NOMO-1 (cell line): Measurements from ENCODE around the gene DCTN5.
A peak's percentile ranks its signal among the peaks of the same experiment; 100 is the strongest.
"Not testable (repeated sequence)": the region's sequence is repeated elsewhere in the genome, so short reads cannot be mapped to it uniquely, and the experiment has no call there.

ENCODE experiments used
- DNase-seq, 2 experiments: peaks; one replicate each; lab custom pipeline; 2025; ENCODE audit not compliant: unreplicated experiment in 2 of 2; lab: John Stamatoyannopoulos, UW

Gene DCTN5

DNA sequence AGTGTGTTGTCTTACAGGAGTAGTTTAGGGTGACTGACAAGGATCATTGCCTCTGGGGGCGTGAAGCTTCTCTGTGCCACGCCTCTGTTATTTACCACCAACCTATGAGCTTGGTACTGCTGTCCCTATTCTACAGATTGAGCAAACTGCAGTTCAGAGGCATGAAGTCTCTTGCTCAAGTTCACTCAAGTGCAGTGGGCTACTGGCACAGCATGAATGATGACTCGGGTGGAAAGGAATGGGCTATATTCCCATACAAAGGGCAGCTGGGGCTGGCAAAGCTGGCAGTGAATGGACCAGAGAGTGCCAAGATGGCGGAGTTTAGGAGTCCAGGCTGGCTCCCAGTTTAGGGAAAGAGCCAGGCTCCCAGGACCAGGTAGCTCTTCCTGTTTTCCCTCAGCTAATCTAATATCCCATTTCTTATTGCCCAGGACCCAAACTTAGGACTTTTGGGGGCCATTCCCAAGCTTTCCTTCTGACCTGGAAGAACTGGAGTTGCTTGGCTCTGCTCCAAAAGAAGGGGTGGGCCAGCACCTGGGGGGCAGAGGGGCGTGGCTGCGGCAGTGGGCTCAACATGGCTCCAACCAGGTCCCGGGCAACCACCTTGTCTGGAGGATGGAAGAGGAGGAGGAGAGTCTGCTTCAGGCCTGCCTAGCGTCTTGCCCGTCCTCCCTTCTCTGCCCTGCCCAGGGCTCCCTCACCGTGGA lies 50.4 kb downstream of the DCTN5 start:
- no peak for DNase-seq

DNA sequence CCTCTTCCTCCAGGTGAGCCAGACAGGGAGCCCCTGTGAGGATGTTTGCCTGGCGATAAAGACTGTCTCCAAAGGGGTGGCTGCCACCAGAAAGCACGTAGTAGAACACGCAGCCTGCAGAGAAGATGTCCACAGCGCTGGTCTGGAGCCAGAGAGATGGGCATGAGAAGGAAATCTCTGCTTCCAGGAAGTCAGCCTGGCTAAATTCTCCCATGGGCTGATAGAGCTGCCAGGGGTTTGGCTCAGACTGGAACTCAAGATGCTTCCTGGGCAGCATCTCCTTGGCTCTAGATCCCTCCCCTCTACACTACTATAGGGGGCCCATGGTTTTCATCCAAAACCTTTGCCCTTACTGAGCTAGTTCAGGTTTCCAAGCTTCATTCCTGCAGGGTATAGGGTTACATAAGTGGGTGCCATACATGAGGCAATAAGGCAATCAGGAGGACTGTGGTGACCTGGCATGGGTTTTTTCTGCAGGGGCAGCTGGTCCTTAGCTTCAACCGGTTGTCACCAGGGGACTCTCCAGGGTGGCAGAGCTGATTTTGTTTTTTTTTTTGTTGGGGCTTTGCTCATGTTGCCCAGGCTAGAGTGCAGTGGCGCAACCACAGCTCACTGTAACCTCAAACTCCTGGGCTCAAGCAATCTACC lies 51.0 kb downstream of the DCTN5 start:
- DNase-seq, result no peak

DNA sequence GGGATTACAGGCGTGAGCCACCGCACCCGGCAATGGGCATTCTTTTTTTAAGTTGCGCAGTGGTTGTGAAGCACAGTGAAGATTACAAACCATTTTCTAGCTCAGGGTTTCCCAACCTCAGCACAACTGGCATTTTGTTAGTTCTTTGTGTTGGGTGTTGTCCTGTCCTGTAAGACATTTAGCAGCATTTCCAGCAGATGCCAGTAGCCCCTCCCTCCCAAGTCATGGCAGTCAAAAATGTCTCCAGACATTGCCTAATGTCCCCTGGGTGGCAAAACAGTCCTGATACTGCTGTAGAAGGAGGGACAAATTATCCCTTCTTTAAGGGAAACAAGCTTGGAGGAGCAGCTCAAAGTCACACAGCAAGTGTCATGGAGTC lies 53.0 kb downstream of the DCTN5 start:
- no peak for DNase-seq

GRCh38 chr16:23694644-23695373 lies 53.5 kb downstream of the DCTN5 start:
- DNase-seq, result no peak

DNA sequence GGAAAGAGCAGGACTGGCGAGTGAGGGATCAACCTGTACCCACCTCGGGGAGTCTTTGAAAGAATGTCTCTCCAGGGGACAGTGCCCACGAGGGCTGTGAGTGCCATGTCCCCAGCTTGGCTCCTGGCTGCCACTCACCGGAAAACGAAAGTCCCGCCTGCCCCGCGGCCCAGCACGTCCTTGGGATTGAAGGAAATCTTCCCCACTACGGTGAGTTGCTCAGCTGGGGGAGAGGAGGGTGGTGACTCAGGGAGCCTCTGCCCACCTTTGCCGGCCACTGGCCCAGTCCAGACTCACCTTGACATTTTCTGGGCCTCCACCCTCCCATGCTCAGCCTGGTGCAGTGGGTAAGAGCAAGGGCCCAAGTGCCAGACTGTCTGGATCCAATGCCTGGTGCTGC lies 54.5 kb downstream of the DCTN5 start:
- no peak for DNase-seq

- DNase-seq, result peak; percentile 65 to 72
Measured at GRCh38 chr16:23699100-23699499, 57.8 kb downstream of the DCTN5 start.

DNA sequence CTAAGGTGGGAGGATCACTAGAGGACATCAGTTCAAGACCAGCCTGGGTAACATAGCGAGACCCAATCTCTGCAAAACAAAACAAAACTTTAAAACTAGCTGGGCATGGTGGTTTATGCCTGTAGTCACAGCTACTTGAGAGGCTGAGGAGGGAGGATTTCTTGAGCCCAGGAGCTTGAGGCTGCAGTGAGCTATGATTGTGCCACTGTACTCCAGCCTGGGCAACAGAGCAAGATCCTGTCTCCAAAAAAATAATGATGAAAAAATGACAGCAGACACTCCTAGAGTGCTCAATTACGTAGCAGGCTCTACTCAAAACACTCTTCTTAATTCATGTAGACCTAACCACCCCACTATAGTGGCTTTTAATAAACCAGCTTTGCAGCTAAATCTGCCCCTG lies 58.8 kb downstream of the DCTN5 start:
- DNase-seq, result no peak

- no peak for DNase-seq
Measured at GRCh38 chr16:23700509-23700908, 59.2 kb downstream of the DCTN5 start.

DNA sequence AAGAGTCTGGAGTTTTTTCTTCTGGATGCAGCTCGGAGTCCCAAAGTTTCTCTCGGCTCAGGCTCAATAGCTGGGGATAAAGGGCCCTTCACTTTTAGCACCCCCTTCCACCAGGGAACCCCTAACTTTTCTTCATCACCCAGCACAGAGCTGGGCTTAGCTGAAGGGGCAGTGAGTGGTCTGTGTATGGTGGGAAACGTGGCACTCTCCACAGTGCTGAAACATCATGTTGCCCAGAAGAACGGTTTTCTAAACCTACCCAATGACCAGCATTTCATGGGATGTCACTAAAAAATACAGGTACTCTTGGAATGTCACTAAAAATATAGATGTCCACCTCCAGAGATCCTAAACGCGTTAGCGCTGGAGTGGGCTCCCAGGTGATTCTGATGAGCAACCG lies 59.8 kb downstream of the DCTN5 start:
- no peak for DNase-seq

DNA sequence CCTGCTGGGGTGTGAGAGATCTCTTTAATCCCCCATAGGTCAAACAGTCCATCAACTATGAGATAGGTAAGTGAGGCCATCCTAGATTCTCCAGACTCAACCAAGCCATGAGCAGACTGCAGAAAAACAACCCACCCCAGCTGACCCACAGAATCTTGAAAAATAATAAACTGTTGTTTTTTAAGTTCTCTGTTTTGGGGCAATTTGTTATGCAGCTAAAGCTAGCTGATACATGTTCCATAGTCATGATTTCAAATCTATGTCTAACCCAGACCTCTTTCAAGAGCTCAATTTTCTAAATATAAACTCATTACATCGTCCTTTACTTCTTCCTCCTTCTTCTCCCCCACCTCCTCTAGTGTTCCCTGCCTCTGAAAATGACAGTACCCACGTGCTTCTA lies 61.7 kb downstream of the DCTN5 start:
- no peak for DNase-seq

GRCh38 chr16:23704772-23705516 lies 63.7 kb downstream of the DCTN5 start:
- DNase-seq, result no peak

DNA sequence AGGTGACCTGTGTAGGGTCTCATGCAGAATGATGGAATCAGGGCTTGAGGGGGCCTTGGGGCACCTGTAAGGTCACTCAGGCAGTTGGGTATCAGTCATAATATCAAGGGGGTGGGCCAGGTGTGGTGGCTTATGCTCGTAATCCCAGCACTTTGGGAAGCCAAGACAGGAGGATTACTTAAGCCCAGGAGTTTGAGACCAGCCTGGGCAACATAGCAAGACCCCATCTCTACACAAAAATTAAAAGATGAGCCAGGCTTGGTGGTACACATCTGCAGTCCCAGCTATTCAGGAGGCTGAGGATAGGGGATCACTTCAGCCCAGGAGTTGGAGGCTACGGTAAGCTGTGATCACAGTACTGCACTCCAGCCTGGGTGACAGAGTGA lies 64.2 kb downstream of the DCTN5 start:
- DNase-seq, result no peak

- no peak for DNase-seq
Measured at GRCh38 chr16:23706439-23706838, 65.2 kb downstream of the DCTN5 start.

DNA sequence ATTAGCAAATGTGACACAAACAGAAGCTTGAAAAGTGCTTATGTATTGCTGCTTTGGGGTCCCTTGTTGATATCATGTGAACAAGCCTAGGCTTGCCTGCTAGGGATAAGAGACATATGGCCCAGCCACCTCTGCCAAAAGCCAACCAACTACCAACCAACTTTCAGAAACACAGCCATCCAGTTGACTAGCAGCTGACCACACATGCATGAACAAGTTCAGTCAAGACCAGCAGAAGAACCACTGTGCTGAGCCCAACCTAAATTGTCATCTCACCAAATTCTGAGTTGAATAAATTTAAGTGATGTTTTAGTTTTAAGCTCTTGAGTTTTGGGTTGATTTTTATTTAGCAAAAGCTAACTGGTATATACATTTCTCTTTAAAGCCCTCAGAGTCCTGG lies 68.3 kb downstream of the DCTN5 start:
- DNase-seq, result no peak

- DNase-seq, result no peak
Measured at GRCh38 chr16:23710008-23710407, 68.7 kb downstream of the DCTN5 start.

- DNase-seq, result no peak
Measured at GRCh38 chr16:23710504-23710903, 69.2 kb downstream of the DCTN5 start.

- no peak for DNase-seq
Measured at GRCh38 chr16:23711785-23712184, 70.5 kb downstream of the DCTN5 start.

- no peak for DNase-seq
Measured at GRCh38 chr16:23712976-23713375, 71.7 kb downstream of the DCTN5 start, which contains the start of gene ERN2. ERN2 (minus strand) TSS chr16:23713222; CDS start chr16:23713187, 35 bp downstream.

DNA sequence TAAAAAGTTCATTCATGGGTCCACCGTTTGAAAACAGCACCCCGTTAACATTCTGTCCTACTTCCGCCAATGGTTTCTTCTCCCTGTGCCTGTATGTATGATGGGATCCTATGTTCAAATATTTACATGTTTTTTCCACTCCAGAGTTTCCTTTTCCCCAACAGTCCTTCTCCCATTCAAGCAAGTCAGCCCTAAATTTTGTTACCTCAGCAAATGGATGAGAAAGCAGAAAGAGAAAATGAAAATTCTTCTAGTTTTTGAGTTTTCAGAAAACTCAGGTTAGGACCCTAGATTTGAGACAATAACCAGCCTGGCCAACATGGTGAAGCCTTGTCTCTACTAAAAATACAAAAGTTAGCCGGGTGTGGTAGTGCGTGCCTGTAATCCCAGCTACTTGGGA lies 75.2 kb downstream of the DCTN5 start:
- no peak for DNase-seq

- DNase-seq, result not testable (repeated sequence)
Measured at GRCh38 chr16:23722613-23723240, 81.5 kb downstream of the DCTN5 start.
